OCI-M2 (cell line): ENCODE results near the gene TXNDC2.
"Not testable (repeated sequence)": the region's sequence is repeated elsewhere in the genome, so short reads cannot be mapped to it uniquely, and the experiment has no call there.

ENCODE experiments used
- DNase-seq: peaks from one replicate; lab custom pipeline; 2025; ENCODE audit not compliant: unreplicated experiment; lab: John Stamatoyannopoulos, UW

The TXNDC2 gene

DNA sequence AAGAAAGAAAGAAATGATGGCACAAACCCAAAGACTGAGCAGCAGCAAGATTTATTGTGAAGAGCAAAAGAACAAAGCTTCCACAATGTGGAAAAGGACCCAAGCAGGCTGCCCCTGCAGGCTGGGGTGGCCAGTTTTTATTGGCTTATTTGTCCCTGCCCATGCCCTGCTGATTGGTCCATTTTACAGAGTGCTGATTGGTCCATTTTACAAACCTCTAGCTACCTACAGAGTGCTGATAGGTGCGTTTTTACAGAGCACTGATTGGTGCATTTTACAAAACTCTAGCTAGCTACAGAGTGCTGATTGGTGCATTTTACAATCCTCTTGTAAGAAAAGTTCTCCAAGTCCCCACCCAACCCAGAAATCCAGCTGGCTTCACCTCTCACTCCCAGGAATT lies 26.5 kb downstream of the TXNDC2 start:
- not testable (repeated sequence) for DNase-seq

DNA sequence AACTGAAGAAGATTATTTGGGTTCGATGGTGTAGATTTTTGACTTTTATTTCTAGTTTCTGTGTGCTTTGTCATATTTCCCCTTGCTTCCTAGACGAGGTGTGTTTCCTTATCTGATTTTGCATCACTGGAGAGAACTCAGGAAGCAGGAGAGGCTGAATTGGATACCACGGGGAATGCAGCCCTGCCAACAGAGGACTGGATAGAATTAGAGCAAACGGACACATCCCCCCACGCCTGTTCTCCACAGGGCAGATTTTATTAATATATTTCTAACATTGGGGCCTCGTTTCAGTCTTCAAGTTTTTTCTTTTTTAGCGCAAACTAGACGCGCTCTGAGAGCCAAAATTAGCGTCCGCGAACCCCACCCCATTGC lies 27.4 kb downstream of the TXNDC2 start:
- no peak for DNase-seq

DNA sequence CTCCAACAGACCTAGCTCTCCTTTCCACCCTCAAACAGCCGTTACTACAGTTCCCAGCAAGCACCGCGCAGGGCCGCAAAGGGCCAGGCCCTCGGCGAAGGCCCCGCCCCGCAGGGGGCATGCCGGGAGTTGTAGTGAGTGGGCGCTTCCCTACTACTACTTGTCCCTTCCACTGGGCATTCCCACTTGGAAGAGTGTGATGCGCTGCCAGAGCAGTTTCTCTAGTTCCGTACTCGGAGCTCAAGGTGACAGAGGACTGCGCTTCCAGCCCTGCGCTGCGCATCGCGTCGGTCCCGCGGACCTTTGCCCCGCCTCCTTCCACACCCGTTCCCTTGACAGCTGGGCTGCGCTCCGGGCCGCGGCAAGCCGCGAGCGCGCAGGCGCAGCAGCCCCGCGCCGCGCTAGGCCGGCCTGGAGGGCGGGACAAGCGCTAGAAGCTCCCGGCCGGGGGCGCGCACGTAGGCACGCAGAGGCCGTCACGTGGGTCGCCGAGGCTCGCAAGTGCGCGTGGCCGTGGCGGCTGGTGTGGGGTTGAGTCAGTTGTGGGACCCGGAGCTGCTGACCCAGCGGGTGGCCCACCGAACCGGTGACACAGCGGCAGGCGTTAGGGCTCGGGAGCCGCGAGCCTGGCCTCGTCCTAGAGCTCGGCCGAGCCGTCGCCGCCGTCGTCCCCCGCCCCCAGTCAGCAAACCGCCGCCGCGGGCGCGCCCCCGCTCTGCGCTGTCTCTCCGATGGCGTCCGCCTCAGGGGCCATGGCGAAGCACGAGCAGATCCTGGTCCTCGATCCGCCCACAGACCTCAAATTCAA lies 28.0 kb downstream of the TXNDC2 start, which contains the start of gene VAPA:
Gene VAPA, plus strand, starts transcription at position 491 of the 808 bp plus-strand sequence. Its CDS starts 241 bp downstream, at position 732.
- DNase-seq = peak; percentile 79

DNA sequence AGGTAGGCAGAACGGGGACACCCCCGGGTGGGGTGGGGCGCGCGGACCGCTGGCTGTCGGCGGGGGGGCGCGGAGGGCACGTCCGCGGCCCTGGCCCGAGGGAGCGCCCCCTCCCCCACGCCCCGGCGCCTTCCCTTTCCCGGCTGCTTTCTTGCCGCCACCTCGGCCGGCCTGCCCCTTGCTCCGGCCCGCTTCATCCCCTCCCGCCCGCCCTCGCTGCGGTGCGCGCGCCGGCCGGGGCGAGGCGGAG lies 28.5 kb downstream of the TXNDC2 start:
- DNase-seq = no peak

DNA sequence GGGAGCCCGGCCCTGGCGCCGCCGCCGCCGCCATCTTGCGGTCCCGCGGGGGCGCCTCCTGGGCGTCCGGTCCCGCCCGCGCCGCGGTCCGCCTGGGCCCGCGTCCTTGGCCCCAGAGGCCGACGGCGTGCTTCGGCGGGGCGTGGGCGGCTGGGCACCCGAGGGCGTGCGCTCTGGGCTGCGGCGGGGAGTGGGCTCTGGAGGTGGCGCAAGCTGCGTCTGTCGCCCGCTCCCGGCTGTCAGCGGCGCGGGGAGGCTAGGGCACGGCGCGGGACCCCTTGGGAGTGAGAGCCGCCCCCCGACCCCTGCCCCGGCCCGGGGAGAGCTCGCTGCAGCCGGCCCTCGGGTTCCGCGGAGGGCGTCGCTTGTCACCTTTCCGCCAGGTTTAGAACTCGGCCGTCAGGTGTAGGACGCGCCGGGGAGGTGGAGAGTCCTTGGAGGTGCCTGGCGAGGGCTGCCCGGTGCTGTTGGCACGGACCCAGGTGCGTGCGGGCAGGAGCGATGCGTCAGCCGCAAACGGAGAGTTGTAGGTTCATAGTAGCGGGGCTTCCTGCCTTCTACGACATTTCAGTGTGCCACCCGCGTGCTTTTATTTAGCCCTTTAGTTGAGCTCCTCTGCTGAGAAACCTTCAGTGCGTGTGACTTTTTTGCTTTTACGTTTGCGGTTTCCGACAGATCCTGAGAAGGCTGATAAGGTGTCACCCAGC lies 29.0 kb downstream of the TXNDC2 start:
- DNase-seq = peak; percentile 13

DNA sequence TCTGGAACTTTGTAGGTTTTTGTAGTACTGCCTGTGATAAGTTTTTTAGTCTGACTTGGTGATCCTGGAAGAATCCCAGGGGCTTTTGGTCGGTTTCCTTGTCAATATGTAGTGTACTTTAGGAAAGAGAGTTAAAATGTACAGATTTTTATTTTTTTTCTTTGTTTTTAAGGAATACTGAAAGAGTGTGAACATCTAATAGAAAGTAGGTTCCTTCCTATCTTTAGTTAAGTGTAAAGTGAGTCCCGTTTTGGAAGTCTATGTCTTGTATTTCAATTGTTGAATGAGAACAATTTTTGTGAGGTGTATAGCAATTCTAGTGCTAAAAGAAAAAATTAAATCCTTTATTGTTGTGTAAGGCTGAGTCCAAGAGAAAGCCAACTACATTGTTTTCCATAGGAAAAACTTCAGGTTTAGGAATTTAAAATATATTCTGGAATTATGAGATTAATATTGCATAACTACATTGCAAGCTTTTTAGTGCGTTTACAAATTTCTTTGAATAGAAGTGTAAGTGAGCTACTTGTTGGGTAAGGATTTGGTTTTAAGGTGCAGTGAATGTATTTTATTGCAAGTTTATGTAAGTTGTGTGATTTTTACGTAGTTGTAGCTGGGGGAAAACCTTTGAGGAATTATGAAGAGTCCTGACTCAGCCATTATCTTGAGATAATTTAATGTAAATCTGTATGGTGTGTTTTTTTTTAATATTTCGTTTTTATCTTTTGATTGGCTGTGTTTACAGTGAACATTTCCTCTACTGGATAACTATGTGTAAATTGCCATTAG lies 29.7 kb downstream of the TXNDC2 start:
- DNase-seq = no peak

DNA sequence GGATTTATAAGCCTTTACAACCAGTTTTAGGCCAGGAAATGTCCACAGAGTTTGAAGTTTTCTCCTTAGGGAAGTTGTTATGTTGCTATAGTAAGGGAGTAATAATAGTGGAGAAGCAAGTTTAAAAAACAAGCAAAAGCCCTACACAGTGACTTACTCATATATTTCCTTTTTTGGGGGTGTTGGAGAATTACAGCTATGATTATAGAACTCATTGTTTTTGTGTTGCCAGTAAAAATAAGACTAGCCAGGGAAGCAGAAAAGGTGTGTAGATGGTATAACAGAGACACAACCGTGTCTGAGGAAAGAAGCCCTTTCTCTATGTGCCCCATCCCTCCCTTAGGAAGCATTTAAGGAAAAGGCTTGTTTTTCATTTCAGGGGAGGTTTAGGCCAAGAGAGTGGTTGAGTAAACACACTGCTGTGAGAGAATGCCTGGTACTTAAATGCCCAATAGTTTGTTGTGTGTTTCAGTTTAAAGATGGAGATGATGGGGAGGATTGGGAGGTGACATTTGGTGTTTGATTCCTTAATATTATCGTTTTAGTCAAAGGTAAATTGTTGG lies 30.4 kb downstream of the TXNDC2 start:
- DNase-seq = no peak

DNA sequence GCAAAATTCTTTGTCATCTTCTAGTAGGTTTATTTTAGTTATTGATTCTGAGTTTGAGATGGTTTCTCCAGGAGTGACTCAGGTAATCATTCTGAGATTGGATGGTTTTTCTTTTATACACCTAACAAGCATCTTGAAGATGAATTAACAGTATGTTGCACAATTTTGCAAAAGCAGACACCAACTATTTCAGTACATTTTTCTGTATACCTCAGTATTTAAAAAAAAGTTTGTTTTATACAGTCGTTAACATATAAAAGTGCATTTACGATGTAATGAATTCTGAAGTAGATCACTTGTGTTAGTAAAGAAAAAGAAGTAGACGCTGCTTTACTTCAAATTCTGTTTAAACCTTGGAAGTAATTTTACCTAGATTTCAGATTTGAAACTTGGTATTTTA lies 31.0 kb downstream of the TXNDC2 start:
- no peak for DNase-seq

DNA sequence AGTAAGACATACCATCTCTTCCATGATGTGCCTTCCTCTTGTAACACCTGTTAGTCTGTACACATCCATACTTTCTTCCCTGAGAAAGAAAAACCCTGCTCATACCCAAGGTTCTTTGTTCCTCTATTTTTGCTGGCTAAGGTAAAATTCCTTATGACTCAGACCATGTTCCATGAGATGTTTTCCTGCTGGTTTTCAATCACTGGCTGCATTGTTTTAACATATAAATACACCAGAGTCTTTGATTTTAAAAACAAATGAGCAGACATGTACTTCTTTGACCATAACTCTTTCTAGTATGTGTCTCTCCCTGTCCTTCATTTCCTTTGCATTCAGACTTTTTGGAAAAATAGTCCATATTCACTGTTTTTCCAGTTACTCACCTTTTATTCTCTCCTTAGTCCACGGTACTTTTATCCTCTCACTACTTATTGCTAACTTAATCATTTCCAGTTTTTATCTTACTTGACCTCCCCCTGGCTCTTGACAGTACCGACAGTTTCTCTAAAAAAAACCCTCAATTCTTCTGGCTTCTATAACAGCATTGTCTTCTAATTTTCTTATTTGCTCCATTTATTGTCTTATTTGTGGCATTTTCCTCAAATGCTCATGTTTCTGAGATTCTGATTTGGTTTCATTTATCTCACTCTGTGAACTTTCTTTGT lies 32.4 kb downstream of the TXNDC2 start:
- DNase-seq = no peak

DNA sequence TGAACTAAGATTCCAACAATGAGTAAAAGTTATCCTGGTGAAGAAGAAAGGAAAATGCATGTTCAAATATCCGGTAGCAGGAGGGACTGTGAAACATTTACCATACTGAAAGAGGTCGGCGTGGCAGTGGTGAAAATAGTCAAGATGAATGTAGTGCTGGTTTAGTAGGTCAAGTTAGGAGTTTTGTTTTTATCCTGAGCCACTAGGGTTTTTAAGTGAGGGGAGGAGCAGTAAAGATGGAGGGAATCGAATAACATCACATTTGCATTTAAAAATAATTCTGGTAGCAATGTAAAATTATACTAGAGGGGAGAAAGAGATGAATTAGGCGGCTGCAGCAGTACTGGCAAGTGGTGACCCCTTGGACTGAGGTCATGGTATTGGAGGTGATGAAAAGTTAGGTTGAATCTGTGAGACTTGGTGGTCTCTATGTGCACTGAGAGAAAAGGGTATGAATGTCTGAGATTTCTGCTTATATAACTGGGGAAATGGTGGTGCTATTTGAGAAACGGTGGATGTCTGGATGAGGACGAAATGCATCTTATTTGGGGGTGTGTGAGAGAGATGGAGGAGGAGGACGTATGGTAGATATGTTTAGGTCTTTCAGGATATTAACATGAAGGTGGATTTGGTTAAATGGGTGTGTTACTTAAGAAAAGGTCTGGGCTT lies 33.9 kb downstream of the TXNDC2 start:
- DNase-seq = no peak

DNA sequence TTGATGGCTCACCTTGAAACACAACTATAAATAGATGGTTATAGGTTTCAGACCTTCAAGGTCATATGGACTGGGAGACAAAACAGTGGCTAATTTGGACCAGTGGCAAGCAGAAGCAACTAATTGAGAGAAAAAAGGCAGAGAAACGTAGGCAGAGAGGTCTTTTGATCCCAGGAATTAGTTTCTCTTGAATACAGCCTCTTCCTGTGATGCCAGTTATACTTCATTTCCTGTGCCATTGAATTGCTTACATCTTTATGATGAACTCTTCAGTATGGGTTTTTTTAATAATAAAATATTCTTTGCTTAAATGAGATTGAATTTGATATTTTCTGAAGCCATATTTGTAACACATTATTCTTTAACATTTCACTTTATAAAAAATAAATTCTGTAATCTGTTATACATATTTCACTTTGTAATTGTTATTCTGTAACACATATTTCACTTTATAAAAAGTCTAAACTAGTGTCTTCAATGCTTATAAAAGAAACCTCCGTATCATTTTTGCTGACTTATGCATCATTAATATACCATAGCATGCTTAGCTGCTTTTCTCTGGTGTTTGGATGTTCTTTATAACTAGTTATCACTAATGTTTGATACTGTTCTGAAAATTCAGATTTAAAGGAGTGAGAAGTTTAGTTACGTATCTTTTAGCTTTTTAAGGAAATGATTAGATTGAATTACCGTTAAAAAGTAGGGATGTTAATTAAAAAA lies 37.0 kb downstream of the TXNDC2 start:
- DNase-seq = no peak

DNA sequence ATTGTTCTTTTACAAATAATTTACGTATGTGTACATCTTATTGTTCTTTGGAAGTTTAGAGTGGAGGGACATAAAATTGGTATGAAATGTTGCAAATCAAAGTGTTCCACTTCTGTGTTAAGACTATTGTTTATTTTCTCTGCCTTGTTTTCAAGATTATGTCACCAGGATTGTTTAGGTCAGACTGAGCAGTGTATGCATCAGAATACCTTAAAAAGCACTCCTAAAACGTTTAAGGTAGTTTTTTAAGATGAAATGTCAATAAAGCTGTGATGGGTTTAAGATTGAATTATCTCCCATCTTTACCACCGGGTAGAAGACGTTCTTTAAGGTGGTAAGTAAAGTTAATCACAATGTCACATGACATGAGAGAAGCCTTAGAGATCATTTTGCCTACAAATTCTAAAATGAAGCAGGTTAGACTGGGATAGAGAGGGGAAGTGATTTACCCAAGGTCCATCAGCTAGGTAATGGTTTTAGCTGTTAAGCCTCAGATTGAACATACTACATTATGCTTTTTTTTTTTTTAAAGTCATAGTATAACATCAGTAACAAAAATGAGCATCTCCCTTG lies 38.7 kb downstream of the TXNDC2 start:
- no peak for DNase-seq

DNA sequence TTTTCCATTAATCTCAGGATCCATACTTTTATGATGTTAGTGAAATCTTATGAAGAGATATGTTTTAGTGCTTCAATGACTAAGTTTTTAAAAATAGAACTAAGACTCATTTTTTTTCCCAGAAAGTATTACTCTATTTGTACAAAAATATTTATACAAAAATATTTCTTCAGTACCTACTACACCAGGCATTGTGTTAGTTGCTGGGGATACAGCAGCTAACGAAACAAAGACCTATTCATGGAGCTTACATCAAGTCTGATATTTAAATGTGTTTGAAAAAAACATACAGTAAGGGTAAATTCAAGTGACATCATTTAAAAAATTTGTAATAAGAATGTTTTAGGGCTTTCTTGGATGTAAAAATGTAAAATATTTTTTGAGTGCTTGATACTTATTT lies 39.6 kb downstream of the TXNDC2 start:
- no peak for DNase-seq

DNA sequence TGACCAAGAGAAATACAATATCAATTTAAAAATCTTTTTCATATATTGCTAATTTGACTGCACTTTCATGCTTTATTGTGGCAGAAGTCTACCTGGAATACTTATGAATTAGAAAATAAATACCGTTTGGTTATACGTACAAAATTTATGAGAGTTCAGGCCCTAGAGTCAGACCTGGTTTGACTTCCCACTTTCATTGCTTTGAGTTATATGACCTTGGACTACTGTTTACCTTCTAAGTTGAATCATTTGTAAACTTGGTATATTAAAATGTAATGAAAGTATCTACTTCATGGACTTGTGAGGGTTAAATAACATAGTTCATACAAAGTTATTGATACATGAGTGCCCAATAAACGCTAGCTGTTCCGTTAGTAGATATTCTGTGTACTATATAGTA lies 40.0 kb downstream of the TXNDC2 start:
- DNase-seq = no peak

DNA sequence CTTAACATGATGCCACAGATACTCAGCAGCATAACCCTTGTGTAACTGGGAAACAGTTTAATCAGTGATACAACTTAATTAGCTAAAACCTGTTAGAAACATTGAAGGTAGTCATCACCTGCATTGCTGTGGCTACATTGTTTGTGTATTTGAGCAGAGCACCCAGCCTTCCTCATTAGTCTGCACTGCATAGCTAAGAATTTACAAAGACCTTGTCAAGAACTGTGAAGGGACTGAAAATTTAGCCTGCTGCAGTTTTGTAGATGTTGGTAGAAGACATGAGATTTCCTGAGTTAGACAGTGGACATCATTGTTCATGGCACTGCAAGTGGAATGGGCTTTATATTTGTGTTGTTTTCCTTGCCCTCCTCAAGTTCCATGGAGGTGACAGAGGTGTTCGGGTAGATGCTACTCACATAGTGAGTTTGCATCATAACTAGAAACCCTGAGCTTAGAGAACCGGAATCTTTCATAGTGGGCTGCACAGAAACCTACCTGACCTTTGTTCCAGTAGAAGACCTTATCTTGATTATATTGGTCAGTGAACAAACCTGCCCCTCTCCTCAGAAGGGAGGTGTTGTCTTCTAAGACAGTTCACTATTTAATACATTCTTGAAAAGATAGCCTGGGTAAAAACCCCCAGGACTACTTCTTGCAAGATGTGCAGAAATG lies 40.6 kb downstream of the TXNDC2 start:
- DNase-seq = no peak

DNA sequence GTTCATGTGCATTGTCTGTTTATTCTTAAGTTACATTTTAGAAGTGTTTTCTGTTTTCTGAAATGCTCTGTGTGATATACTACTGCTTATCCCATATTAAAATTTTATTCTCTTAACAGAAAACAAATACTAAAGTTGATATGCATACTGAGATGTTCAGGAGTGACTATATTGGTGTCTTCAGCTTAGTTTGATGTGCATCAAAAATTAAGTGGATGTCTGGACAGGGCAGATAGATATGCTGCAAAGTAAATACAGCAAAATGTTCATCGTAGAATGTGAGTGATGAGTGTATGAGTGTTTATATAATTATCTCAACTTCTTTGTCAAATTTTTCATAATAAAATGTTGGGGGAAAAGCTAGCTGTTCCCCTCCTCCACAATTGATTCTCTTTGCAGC lies 41.2 kb downstream of the TXNDC2 start:
- DNase-seq = no peak

DNA sequence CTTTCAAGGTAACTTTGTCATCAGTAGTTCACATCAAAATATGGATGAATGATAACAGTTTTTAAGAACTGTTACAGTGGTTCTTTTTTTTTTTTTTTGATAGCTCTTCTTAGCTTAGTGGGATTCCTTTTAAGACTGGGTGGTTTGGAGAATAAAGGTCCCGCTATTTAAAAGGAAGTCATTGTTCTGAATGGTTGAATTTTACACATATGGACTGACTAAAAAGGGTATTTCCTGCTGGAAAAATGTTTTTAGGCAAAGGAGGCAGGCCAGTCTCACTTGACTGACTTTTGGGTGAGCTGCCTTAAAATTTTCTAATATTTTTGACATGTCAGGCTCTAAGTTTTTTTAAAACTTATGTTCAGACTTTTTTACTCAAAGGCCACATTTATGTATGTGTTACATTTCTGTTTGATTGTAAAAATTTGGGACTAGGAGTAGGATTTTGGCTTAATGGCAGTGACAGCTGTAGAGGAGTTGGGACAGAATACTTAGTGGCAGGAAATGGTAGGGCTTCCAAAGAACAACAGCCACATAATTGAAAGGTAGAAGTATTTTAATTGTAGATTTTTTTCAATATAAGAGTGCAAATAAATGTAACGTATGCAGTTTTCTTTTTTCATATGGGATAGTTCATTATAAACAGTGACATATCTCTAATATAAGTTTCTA lies 41.8 kb downstream of the TXNDC2 start:
- DNase-seq = no peak

DNA sequence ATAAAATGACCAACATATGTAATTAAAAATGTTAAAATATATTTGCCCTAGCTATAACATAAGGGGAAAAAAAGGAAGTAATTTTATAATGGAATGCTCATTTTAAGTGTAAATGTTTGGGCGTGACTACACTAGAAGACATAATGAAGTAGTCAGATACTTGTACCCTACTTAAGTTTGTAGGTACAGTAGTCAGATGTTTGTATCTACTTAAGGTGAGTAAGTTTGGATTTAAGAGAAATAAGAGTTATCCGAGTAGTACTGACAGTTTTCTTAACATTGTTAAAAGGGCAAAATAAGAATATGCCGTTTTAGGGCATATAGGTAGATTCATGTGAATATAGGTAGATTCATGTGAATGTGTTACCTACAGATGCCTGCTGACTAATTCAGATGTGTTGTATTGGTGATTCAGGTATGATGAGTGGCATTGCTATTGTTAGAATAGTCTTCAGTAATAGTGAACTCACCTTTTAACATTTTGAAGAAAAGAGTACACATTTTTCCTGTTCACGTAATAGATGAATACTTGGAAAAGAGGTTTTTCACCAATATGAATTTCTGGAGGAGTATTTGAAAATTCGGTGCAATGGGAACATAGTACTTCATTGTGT lies 43.0 kb downstream of the TXNDC2 start:
- no peak for DNase-seq
